Keratinocyte (primary cell): Measurements from ENCODE around the gene NAP1L4.

Experiments used
- EZH2 ChIP-seq: IDR thresholded peaks from one replicate; pipeline ENCODE4 v1.6.1; 2012; ENCODE audit warnings: inconsistent platforms, mild to moderate bottlenecking, low read length, moderate library complexity
- TF ChIP-seq, protein P1 (sequence below), 3 experiments: IDR thresholded peaks in 1 of 3; conservative IDR thresholded peaks in 1 of 3; optimal IDR thresholded peaks in 1 of 3; 2 replicates in 2 of 3; 3 replicates in 1 of 3; pipeline versions ENCODE3 to v1.5.1; 2011; ENCODE audit warnings: low read length in 3 of 3, mild to moderate bottlenecking in 3 of 3, moderate library complexity in 2 of 3, control low read depth in 1 of 3, inconsistent platforms in 1 of 3; ENCODE audit not compliant: insufficient read depth in 2 of 3; ENCODE audit errors: extremely low read depth in 1 of 3

DNA sequence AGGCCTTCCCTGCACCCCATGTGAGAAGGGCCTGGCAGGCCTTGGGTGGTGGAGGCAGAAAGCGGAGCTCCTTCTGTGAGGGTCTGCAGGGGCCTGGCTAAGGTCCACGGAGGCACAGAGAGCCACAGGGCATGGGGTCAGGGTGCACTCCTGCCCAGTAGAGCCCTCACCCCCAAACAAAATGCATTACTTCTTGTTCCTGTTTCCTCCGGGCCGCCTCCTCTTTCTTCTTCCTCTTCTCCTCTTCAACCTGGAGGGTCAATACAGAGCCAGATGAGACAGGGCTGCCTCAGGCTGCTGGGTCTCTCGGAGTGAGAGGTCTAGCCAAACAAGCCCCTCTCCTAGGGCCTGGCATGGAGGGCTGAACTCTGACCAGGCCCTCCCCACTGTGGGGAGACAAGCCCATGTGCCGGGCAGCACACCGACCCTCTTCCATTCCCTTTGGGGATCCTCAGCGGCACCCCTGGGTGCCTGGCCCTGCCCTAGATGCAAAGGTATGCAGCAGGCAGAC, 10.3 kb upstream of the NAP1L4 start:
- TF ChIP-seq, protein P1, sequence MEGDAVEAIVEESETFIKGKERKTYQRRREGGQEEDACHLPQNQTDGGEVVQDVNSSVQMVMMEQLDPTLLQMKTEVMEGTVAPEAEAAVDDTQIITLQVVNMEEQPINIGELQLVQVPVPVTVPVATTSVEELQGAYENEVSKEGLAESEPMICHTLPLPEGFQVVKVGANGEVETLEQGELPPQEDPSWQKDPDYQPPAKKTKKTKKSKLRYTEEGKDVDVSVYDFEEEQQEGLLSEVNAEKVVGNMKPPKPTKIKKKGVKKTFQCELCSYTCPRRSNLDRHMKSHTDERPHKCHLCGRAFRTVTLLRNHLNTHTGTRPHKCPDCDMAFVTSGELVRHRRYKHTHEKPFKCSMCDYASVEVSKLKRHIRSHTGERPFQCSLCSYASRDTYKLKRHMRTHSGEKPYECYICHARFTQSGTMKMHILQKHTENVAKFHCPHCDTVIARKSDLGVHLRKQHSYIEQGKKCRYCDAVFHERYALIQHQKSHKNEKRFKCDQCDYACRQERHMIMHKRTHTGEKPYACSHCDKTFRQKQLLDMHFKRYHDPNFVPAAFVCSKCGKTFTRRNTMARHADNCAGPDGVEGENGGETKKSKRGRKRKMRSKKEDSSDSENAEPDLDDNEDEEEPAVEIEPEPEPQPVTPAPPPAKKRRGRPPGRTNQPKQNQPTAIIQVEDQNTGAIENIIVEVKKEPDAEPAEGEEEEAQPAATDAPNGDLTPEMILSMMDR (optimal IDR thresholded peaks at IDR 0.05 in 1 of 3, IDR thresholded peaks at IDR 0.05 in 1 of 3, conservative IDR thresholded peaks at IDR 0.05 in 1 of 3; ENCODE audit: extremely low read depth in 1 of 3, insufficient read depth in 2 of 3, low read length in 3 of 3): no peak
- TF ChIP-seq EZH2: no peak
